Activated naive CD8-positive, alpha-beta T cell treated with anti-CD3 and anti-CD28 coated beads, Interleukin-2, amount 10 ng/mL, durations not matched to agents 7 days and 5 days (primary cell): ENCODE results near the gene TACO1. TPM values are rescaled to one million over a fixed set of nuclear protein-coding genes. Genes with fewer than 3 reads are reported as not detected.
A peak's percentile ranks its signal among the peaks of the same experiment; 100 is the strongest.

Experiments used
- ATAC-seq: fragments of 150-1000 bp; cut with Tn5 transposase; one replicate; pipeline ENCODE4 v1.10.0; 2021; ENCODE audit warnings: low read depth, moderate library complexity
- POLR2A ChIA-PET: fragments of 350-600 bp; sonication (Branson Sonifier 250); formaldehyde crosslinking; loops from one replicate; lab custom pipeline; 2021; ENCODE audit warnings: antibody characterized with exemption; lab: Charles Lee
- DNase-seq: peaks from one replicate; pipeline ENCODE4 v3.0.0; 2021
- H3K27ac Mint-ChIP-seq: one replicate; pipeline ENCODE4 v1.8.0; 2022; ENCODE audit warnings: mild to moderate bottlenecking, mixed read lengths
- H3K27me3 Mint-ChIP-seq: one replicate; pipeline ENCODE4 v1.8.0; 2022; ENCODE audit warnings: mild to moderate bottlenecking, moderate library complexity, mixed read lengths
- H3K36me3 Mint-ChIP-seq: one replicate; pipeline ENCODE4 v1.8.0; 2021; ENCODE audit warnings: mild to moderate bottlenecking, mixed read lengths
- H3K4me1 Mint-ChIP-seq: one replicate; pipeline ENCODE4 v1.8.0; 2021; ENCODE audit warnings: mixed read lengths
- H3K4me3 Mint-ChIP-seq: one replicate; pipeline ENCODE4 v1.8.0; 2022; ENCODE audit warnings: mild to moderate bottlenecking, moderate library complexity, mixed read lengths
- H3K9me3 Mint-ChIP-seq: one replicate; pipeline ENCODE4 v1.8.0; 2021; ENCODE audit warnings: mixed read lengths
- total RNA-seq, 2 experiments: library from RNA; stranded (reverse); gene quantifications; one replicate each; pipeline ENCODE4 v1.2.3, GENCODE V29; 2021

Gene TACO1
- 10 to 100 TPM; 19.3 to 24.8 TPM for total RNA-seq

GRCh38 chr17:63600569-63601438 is at the start of gene TACO1:
TACO1 (plus strand) TSS chr17:63600895; CDS start chr17:63601084, 189 bp downstream.
- peak within 1 kb of the TSS; percentile 96 for H3K27ac Mint-ChIP-seq
- ATAC-seq, result peak; percentile 89
- POLR2A ChIA-PET, result interaction anchor here (0.5 to 2.2 kb wide), 8 partner anchors 10 to 1162 kb away, joined by 3 to 15 read pairs (median 4); partner anchors contain the start of gene DCAF7
- H3K4me1 Mint-ChIP-seq, result peaks cover 26% of the 10 kb centered on the region
- no peaks in the 10 kb centered on the region for H3K27me3 Mint-ChIP-seq
- H3K9me3 Mint-ChIP-seq, result no peaks in the 10 kb centered on the region
- peak within 1 kb of the TSS; percentile 98 for H3K4me3 Mint-ChIP-seq
- H3K36me3 Mint-ChIP-seq, result peaks cover 4% of the 10 kb centered on the region
- DNase-seq, result peak; percentile 86

- H3K4me1 Mint-ChIP-seq, result peaks cover 30% of the 10 kb centered on the region
- peaks cover 32% of the 10 kb centered on the region for H3K36me3 Mint-ChIP-seq
- POLR2A ChIA-PET, result interaction anchor here (0.9 to 2.7 kb wide), 3 partner anchors 49 to 127 kb away, joined by 4 to 15 read pairs (median 4); partner anchors contain the start of gene TACO1
- H3K4me3 Mint-ChIP-seq, result peak overlapping the region; percentile 90
- H3K27me3 Mint-ChIP-seq, result no peaks in the 10 kb centered on the region
- no peaks in the 10 kb centered on the region for H3K9me3 Mint-ChIP-seq
- no peak for ATAC-seq
- peak overlapping the region; percentile 7 for H3K27ac Mint-ChIP-seq
- DNase-seq, result no peak
Measured at GRCh38 chr17:63552211-63552610, 48.5 kb upstream of the TACO1 start.

- POLR2A ChIA-PET, result interaction anchor here (0.6 kb wide), 2 partner anchors 31 to 89 kb away, joined by 4 read pairs; no protein-coding TSS in a partner anchor
- no peaks in the 10 kb centered on the region for H3K9me3 Mint-ChIP-seq
- H3K4me3 Mint-ChIP-seq, result no peak overlapping the region
- peaks cover 34% of the 10 kb centered on the region for H3K4me1 Mint-ChIP-seq
- peaks cover 36% of the 10 kb centered on the region for H3K36me3 Mint-ChIP-seq
- no peaks in the 10 kb centered on the region for H3K27me3 Mint-ChIP-seq
- ATAC-seq (no peak), DNase-seq (no peak)
- no peak overlapping the region for H3K27ac Mint-ChIP-seq
Measured at GRCh38 chr17:63555500-63556156, 45.1 kb upstream of the TACO1 start.

- peaks cover 29% of the 10 kb centered on the region for H3K4me1 Mint-ChIP-seq
- no peaks in the 10 kb centered on the region for H3K27me3 Mint-ChIP-seq
- no peak overlapping the region for H3K4me3 Mint-ChIP-seq
- ATAC-seq (no peak), DNase-seq (no peak)
- H3K27ac Mint-ChIP-seq, result no peak overlapping the region
- POLR2A ChIA-PET, result no interaction called here
- no peaks in the 10 kb centered on the region for H3K9me3 Mint-ChIP-seq
- H3K36me3 Mint-ChIP-seq, result peaks cover 30% of the 10 kb centered on the region
Measured at GRCh38 chr17:63557416-63557815, 43.3 kb upstream of the TACO1 start.

- no peak for ATAC-seq
- no peaks in the 10 kb centered on the region for H3K27me3 Mint-ChIP-seq
- no peak overlapping the region for H3K27ac Mint-ChIP-seq
- peaks cover 27% of the 10 kb centered on the region for H3K4me1 Mint-ChIP-seq
- H3K9me3 Mint-ChIP-seq, result no peaks in the 10 kb centered on the region
- POLR2A ChIA-PET, result interaction anchor here (0.6 kb wide), 1 partner anchor 569 kb away, joined by 3 read pairs; no protein-coding TSS in a partner anchor
- peaks cover 28% of the 10 kb centered on the region for H3K36me3 Mint-ChIP-seq
- no peak for DNase-seq
- no peak overlapping the region for H3K4me3 Mint-ChIP-seq
Measured at GRCh38 chr17:63558441-63558840, 42.3 kb upstream of the TACO1 start.

GRCh38 chr17:63561819-63562218 is 38.9 kb upstream of the TACO1 start:
- Mint-ChIP-seq H3K27ac (no peak overlapping the region), H3K4me3 (no peak overlapping the region), H3K4me1 (peaks cover 14% of the 10 kb centered on the region), H3K36me3 (peaks cover 14% of the 10 kb centered on the region), H3K27me3 (no peaks in the 10 kb centered on the region), H3K9me3 (no peaks in the 10 kb centered on the region)
- POLR2A ChIA-PET, result no interaction called here
- ATAC-seq (no peak), DNase-seq (no peak)

GRCh38 chr17:63563339-63563738 is 37.4 kb upstream of the TACO1 start:
- no peak overlapping the region for H3K4me3 Mint-ChIP-seq
- DNase-seq, result no peak
- POLR2A ChIA-PET, result no interaction called here
- H3K27ac Mint-ChIP-seq, result no peak overlapping the region
- H3K27me3 Mint-ChIP-seq, result no peaks in the 10 kb centered on the region
- no peak for ATAC-seq
- H3K36me3 Mint-ChIP-seq, result peaks cover 7% of the 10 kb centered on the region
- H3K9me3 Mint-ChIP-seq, result no peaks in the 10 kb centered on the region
- peaks cover 7% of the 10 kb centered on the region for H3K4me1 Mint-ChIP-seq

GRCh38 chr17:63564562-63564961 is 36.1 kb upstream of the TACO1 start:
- no peaks in the 10 kb centered on the region for H3K27me3 Mint-ChIP-seq
- H3K27ac Mint-ChIP-seq, result no peak overlapping the region
- H3K4me3 Mint-ChIP-seq, result no peak overlapping the region
- H3K4me1 Mint-ChIP-seq, result peaks cover 11% of the 10 kb centered on the region
- POLR2A ChIA-PET, result no interaction called here
- ATAC-seq (no peak), DNase-seq (no peak)
- H3K36me3 Mint-ChIP-seq, result peaks cover 13% of the 10 kb centered on the region
- no peaks in the 10 kb centered on the region for H3K9me3 Mint-ChIP-seq

- no peak for ATAC-seq
- H3K36me3 Mint-ChIP-seq, result peaks cover 13% of the 10 kb centered on the region
- H3K27me3 Mint-ChIP-seq, result no peaks in the 10 kb centered on the region
- H3K9me3 Mint-ChIP-seq, result no peaks in the 10 kb centered on the region
- H3K4me3 Mint-ChIP-seq, result no peak overlapping the region
- H3K4me1 Mint-ChIP-seq, result peaks cover 14% of the 10 kb centered on the region
- no peak overlapping the region for H3K27ac Mint-ChIP-seq
- POLR2A ChIA-PET, result interaction anchor here (0.7 to 1.3 kb wide), 2 partner anchors 16 to 17 kb away, joined by 3 read pairs; partner anchors contain the start of gene DCAF7
- DNase-seq, result no peak
Measured at GRCh38 chr17:63567229-63567628, 33.5 kb upstream of the TACO1 start.

- no peaks in the 10 kb centered on the region for H3K27me3 Mint-ChIP-seq
- no peak overlapping the region for H3K4me3 Mint-ChIP-seq
- ATAC-seq (no peak), DNase-seq (no peak)
- H3K9me3 Mint-ChIP-seq, result no peaks in the 10 kb centered on the region
- H3K36me3 Mint-ChIP-seq, result peaks cover 10% of the 10 kb centered on the region
- POLR2A ChIA-PET, result no interaction called here
- H3K27ac Mint-ChIP-seq, result no peak overlapping the region
- H3K4me1 Mint-ChIP-seq, result peaks cover 11% of the 10 kb centered on the region
Measured at GRCh38 chr17:63568563-63568962, 32.1 kb upstream of the TACO1 start.

GRCh38 chr17:63571632-63572310 is 28.9 kb upstream of the TACO1 start:
- H3K9me3 Mint-ChIP-seq, result no peaks in the 10 kb centered on the region
- ATAC-seq, result no peak
- H3K27ac Mint-ChIP-seq, result no peak overlapping the region
- POLR2A ChIA-PET, result no interaction called here
- no peaks in the 10 kb centered on the region for H3K27me3 Mint-ChIP-seq
- no peak overlapping the region for H3K4me3 Mint-ChIP-seq
- peaks cover 14% of the 10 kb centered on the region for H3K36me3 Mint-ChIP-seq
- DNase-seq, result no peak
- peaks cover 16% of the 10 kb centered on the region for H3K4me1 Mint-ChIP-seq

- Mint-ChIP-seq H3K4me1 (peaks cover 14% of the 10 kb centered on the region), H3K36me3 (peaks cover 11% of the 10 kb centered on the region), H3K27ac (no peak overlapping the region), H3K9me3 (no peaks in the 10 kb centered on the region), H3K4me3 (no peak overlapping the region), H3K27me3 (no peaks in the 10 kb centered on the region)
- no peak for DNase-seq
- POLR2A ChIA-PET, result no interaction called here
- ATAC-seq, result no peak
Measured at GRCh38 chr17:63573634-63574033, 27.1 kb upstream of the TACO1 start.
